HepG2 (cell line): ENCODE measurements around the gene PLGRKT. TPM values are rescaled to one million over a fixed set of nuclear protein-coding genes. Genes with fewer than 3 reads are reported as not detected.

Experiments
- ATAC-seq: fragments of 200-7000 bp; cut with Tn5 transposase; 3 replicates; pipeline ENCODE4 v1.9.1; 2020; ENCODE audit warnings: mild to moderate bottlenecking, moderate library complexity
- BruUV-seq: library from RNA; stranded (reverse); fragments of 400-500 nt; replicated peaks from 2 replicates; lab custom pipeline; 2021; lab: Mats Ljungman, UMichigan
- CTCF ChIA-PET: fragments of 300-600 bp; formaldehyde crosslinking; extraction: SDS; loops from one replicate; lab custom pipeline; 2021; ENCODE audit warnings: low total read pairs, inconsistent platforms, low intra/inter-chr PET ratio; lab: Yijun Ruan, JAX
- POLR2A ChIA-PET: fragments of 350-600 bp; sonication (Branson Sonifier 250); formaldehyde crosslinking; loops from one replicate; lab custom pipeline; 2020; ENCODE audit warnings: antibody characterized with exemption, inconsistent platforms; lab: Yijun Ruan, JAX
- DNase-seq: peaks from one replicate; pipeline ENCODE4 v3.0.0-alpha.2; 2015; ENCODE audit warnings: low spot score
- FAIRE-seq: peaks from 3 replicates; lab custom pipeline; 2011; peaks lifted over from hg19 to GRCh38; lab: Jason Lieb, UNC
- H2AFZ ChIP-seq: one replicate; pipeline ENCODE4 v1.6.1; 2011; ENCODE audit warnings: low read length, inconsistent platforms
- H3K27ac ChIP-seq: fragments of 300-600 bp; 3 replicates; pipeline ENCODE4 v1.8.0; 2011; ENCODE audit warnings: mixed run types, mild to moderate bottlenecking, mixed read lengths, low read length, inconsistent platforms; ENCODE audit not compliant: insufficient read depth; ENCODE audit errors: extremely low read length
- H3K27me3 ChIP-seq, 2 experiments: fragments of 200-600 bp in 1 of 2; 2 replicates in 1 of 2; 3 replicates in 1 of 2; pipeline versions ENCODE4 v1.6.0 to v1.8.0; 2011; ENCODE audit warnings: low read length in 2 of 2, mild to moderate bottlenecking in 2 of 2, moderate library complexity in 2 of 2, inconsistent platforms in 1 of 2; ENCODE audit not compliant: insufficient read depth in 2 of 2, control insufficient read depth in 1 of 2
- H3K36me3 ChIP-seq, 2 experiments: fragments of 200-600 bp in 1 of 2; replicated peaks in 1 of 2; 2 replicates in 1 of 2; 3 replicates in 1 of 2; pipeline versions ENCODE4 v1.5.1 to v1.8.0; 2011; ENCODE audit warnings: low read length in 2 of 2, inconsistent platforms in 1 of 2; ENCODE audit not compliant: insufficient read depth in 2 of 2, control insufficient read depth in 1 of 2
- H3K4me1 ChIP-seq: 2 replicates; pipeline ENCODE4 v1.5.1; 2012; ENCODE audit warnings: low read length, inconsistent platforms; ENCODE audit not compliant: insufficient read depth
- H3K4me2 ChIP-seq: 2 replicates; pipeline ENCODE4 v1.6.0; 2011; ENCODE audit warnings: low read depth, low read length, inconsistent platforms
- H3K4me3 ChIP-seq, 3 experiments: fragments of 200-600 bp in 1 of 3; sonication (generic), shearing (Covaris generic) in 1 of 3; replicated peaks in 1 of 3; 2 replicates each; pipeline ENCODE4 v1.5.1; 2011 to 2016; ENCODE audit warnings: low read length in 3 of 3, inconsistent platforms in 2 of 3, low read depth in 2 of 3, mild to moderate bottlenecking in 2 of 3, control low read depth in 1 of 3, mixed read lengths in 1 of 3; ENCODE audit not compliant: insufficient read depth in 1 of 3
- H3K79me2 ChIP-seq: one replicate; pipeline ENCODE4 v1.6.1; 2011; ENCODE audit warnings: low read length, inconsistent platforms; ENCODE audit not compliant: insufficient read depth
- H3K9ac ChIP-seq: 2 replicates; pipeline ENCODE4 v1.6.0; 2011; ENCODE audit warnings: mild to moderate bottlenecking, low read depth, low read length, inconsistent platforms; ENCODE audit not compliant: insufficient read depth
- H3K9me3 ChIP-seq: 2 replicates; pipeline ENCODE4 v1.5.1; 2012; ENCODE audit warnings: mild to moderate bottlenecking, low read length
- H4K20me1 ChIP-seq: 2 replicates; pipeline ENCODE4 v1.6.0; 2011; ENCODE audit warnings: inconsistent platforms, mild to moderate bottlenecking, low read length, moderate library complexity; ENCODE audit not compliant: insufficient read depth
- AKAP8 ChIP-seq: sonication (generic); formaldehyde crosslinking; IDR thresholded peaks from 2 replicates; pipeline ENCODE4 v1.5.1; 2020; ENCODE audit warnings: mild to moderate bottlenecking, missing genetic modification reagents
- ETS1 ChIP-seq: sonication (generic); formaldehyde crosslinking; IDR thresholded peaks from 2 replicates; pipeline ENCODE4 v1.4.0; 2020; ENCODE audit warnings: missing genetic modification reagents
- GATAD2A ChIP-seq: IDR thresholded peaks from 2 replicates; pipeline ENCODE4 v1.6.1; 2016
- HOMEZ ChIP-seq: IDR thresholded peaks from 2 replicates; pipeline ENCODE4 v1.6.1; 2016; ENCODE audit warnings: low read depth
- POGK ChIP-seq: sonication (generic); formaldehyde crosslinking; conservative IDR thresholded peaks from 2 replicates; pipeline ENCODE4 v1.8.0; 2022; ENCODE audit warnings: mild to moderate bottlenecking, moderate library complexity, missing genetic modification reagents
- TFAP4 ChIP-seq: sonication (generic); IDR thresholded peaks from 2 replicates; pipeline ENCODE4 v1.6.1; 2016; ENCODE audit warnings: low read depth, borderline replicate concordance
- ZNF580 ChIP-seq: IDR thresholded peaks from 2 replicates; pipeline ENCODE4 v1.6.1; 2016; ENCODE audit warnings: low read depth, borderline replicate concordance
- ZSCAN30 ChIP-seq: sonication (generic); formaldehyde crosslinking; IDR thresholded peaks from 2 replicates; pipeline ENCODE4 v1.5.0; 2020; ENCODE audit warnings: mild to moderate bottlenecking, missing genetic modification reagents
- WGBS: methylation state at CpG from one replicate; pipeline ENCODE4 v1.1.6; 2017; ENCODE audit warnings: low lambda C conversion rate; 5-methylcytosine and 5-hydroxymethylcytosine counted together
- in situ Hi-C: cut with HindIII; loops from 2 replicates; pipeline ENCODE4 v1.10.0; 2017; ENCODE audit warnings: low pct_unique_long_range_greater_than_20kb; ENCODE audit not compliant: extremely low pct_ligation_motif_present
- intact Hi-C: fragments of 100-400 bp; cut with micrococcal nuclease; formaldehyde crosslinking; loops from one replicate; pipeline ENCODE4 v1.10.0; 2022; ENCODE audit not compliant: unreplicated experiment
- polyA plus RNA-seq, 8 experiments: library from polyadenylated mRNA; depleted of rRNA in 3 of 8; stranded (reverse) in 7 of 8; unstranded in 1 of 8; fragments of >200 nt; fragmentation: Illumina TruSeq in 4 of 8; extraction: Trizol in 4 of 8; gene quantifications; 2 replicates each; pipeline versions ENCODE4 v1.2.1 to v1.2.3, GENCODE V29; 2011 to 2016; ENCODE audit warnings: low read depth in 4 of 8, missing spikeins in 1 of 8, mixed read lengths in 1 of 8; ENCODE audit not compliant: insufficient read depth in 1 of 8
- total RNA-seq, 5 experiments: library from RNA; depleted of rRNA; stranded (reverse); fragments of >200 nt; fragmentation: Illumina TruSeq; extraction: Trizol; gene quantifications; 2 replicates each; pipeline ENCODE4 v1.2.3, GENCODE V29; 2016; ENCODE audit warnings: low read depth in 1 of 5

Gene PLGRKT
- total and polyA plus RNA-seq, 2 of the 13 experiments (the other 11 are each of a cell fraction or from before 2014, with no cell fraction given): 5.0 to 15.8 TPM

- Histone ChIP-seq H3K4me2 (no peak overlapping the region), H4K20me1 (no peaks in the 10 kb centered on the region), H2AFZ (no peak overlapping the region), H3K27ac (no peak overlapping the region), H3K36me3 (no peaks in the 10 kb centered on the region), H3K9ac (no peak overlapping the region), H3K4me3 (no peak overlapping the region), H3K4me1 (no peaks in the 10 kb centered on the region), H3K9me3 (no peaks in the 10 kb centered on the region), H3K79me2 (no peaks in the 10 kb centered on the region), H3K27me3 (0 out of 5 replicates have a peak, but pooled peaks cover 0 to 2% of the 10 kb centered on the region in 2 experiments)
- POLR2A ChIA-PET: no interaction called here
- in situ Hi-C loops (no loop called here), intact Hi-C loops (no loop called here)
- peak; percentile 1 for DNase-seq
- CTCF ChIA-PET: no interaction called here
- no TSS peak for BruUV-seq
- WGBS: 30% methylated on average over 2 of the region's 10 CpGs
- FAIRE-seq: no peak
- TF ChIP-seq AKAP8 (CRISPR knock-in tag) (no peak), ZNF580 (CRISPR knock-in tag) (no peak), ZSCAN30 (CRISPR knock-in tag) (no peak), ETS1 (CRISPR knock-in tag) (no peak), HOMEZ (CRISPR knock-in tag) (no peak), POGK (CRISPR knock-in tag) (no peak), GATAD2A (no peak), TFAP4 (no peak)
- ATAC-seq: peak; percentile 65
These were observed 110.7 kb downstream of the PLGRKT start for GRCh38 chr9:5326893-5327548.
